ENCODE results near the gene CHD1L.

- TF ChIP-seq CTCF (IDR thresholded peaks at IDR 0.05; ENCODE audit: low read depth, low read length) (no peak), POLR2A (IDR thresholded peaks at IDR 0.05; ENCODE audit: extremely low read depth, insufficient read length) (no peak), MAX (IDR thresholded peaks at IDR 0.05; ENCODE audit: low read depth, low read length) (no peak), MYC (IDR thresholded peaks at IDR 0.05; ENCODE audit: low read depth, low read length) (no peak)
Observed at GRCh38 chr1:147211577-147211976, 30.9 kb upstream of the CHD1L start.

Measured in NB4 (cell line).